K562 (cell line): ENCODE measurements around the gene H3-3A. TPM values are rescaled to one million over a fixed set of nuclear protein-coding genes. Genes with fewer than 3 reads are reported as not detected.
A peak's percentile ranks its signal among the peaks of the same experiment; 100 is the strongest.

Experiments
- ARNT ChIP-seq, 2 experiments: fragments of 450-650 bp; IDR thresholded peaks; 2 replicates each; pipeline ENCODE4 v1.6.1; 2016; ENCODE audit warnings: mild to moderate bottlenecking in 1 of 2
- HNRNPK ChIP-seq: fragments of 200-400 bp; formaldehyde crosslinking; IDR thresholded peaks from one replicate; pipeline ENCODE4 v1.6.1; 2018; ENCODE audit warnings: mild to moderate bottlenecking, low read depth, low read length; ENCODE audit not compliant: poor library complexity, severe bottlenecking
- JUN ChIP-seq, 2 experiments: sonication (generic) in 1 of 2; formaldehyde crosslinking in 1 of 2; IDR thresholded peaks; 2 replicates each; pipeline versions ENCODE4 v1.6.1 to v1.8.0; 2012 to 2022; ENCODE audit warnings: borderline replicate concordance in 2 of 2, mild to moderate bottlenecking in 2 of 2, improper control_type of control experiment in 1 of 2, low read depth in 1 of 2, low read length in 1 of 2, missing genetic modification reagents in 1 of 2
- KLF16 ChIP-seq: IDR thresholded peaks from 2 replicates; pipeline ENCODE4 v1.6.1; 2016; ENCODE audit warnings: antibody characterized with exemption
- SP2 ChIP-seq: IDR thresholded peaks from 2 replicates; pipeline ENCODE4 v1.6.1; 2011; ENCODE audit warnings: mild to moderate bottlenecking, low read depth, low read length, moderate library complexity; ENCODE audit not compliant: poor library complexity, severe bottlenecking; ENCODE audit errors: extremely low read depth
- TFAM ChIP-seq: fragments of 250-450 bp; sonication (Bioruptor Pico); conservative IDR thresholded peaks from 2 replicates; pipeline ENCODE4 v1.5.0; 2021; ENCODE audit warnings: mild to moderate bottlenecking, moderate library complexity
- ZNF316 ChIP-seq: fragments of 450-650 bp; IDR thresholded peaks from 2 replicates; pipeline ENCODE4 v1.6.1; 2016
- polyA plus RNA-seq, 8 experiments: library from polyadenylated mRNA; depleted of rRNA in 4 of 8; stranded (reverse) in 5 of 8; unstranded in 3 of 8; fragments of >200 nt; fragmentation: Nextera tagmentation in 2 of 8; fragmentation: Illumina TruSeq in 1 of 8; extraction: Ambion mirVana in 2 of 8; extraction: Trizol in 1 of 8; gene quantifications; 2 replicates each; pipeline versions ENCODE4 v1.2.1 to v1.2.3, GENCODE V29; 2011 to 2014; ENCODE audit warnings: inconsistent platforms in 1 of 8, missing spikeins in 1 of 8
- total RNA-seq, 7 experiments: library from RNA; depleted of rRNA in 6 of 7; stranded (reverse); fragments of >200 nt in 6 of 7; fragmentation: Illumina TruSeq in 2 of 7; extraction: Trizol in 2 of 7; gene quantifications; 2 replicates each; pipeline versions ENCODE4 v1.2.1 to v1.2.3, GENCODE V29; 2011 to 2021; ENCODE audit warnings: low replicate concordance in 1 of 7
- TF ChIP-seq, protein P1 (sequence below): fragments of 450-650 bp; conservative IDR thresholded peaks from 2 replicates; pipeline ENCODE4 v1.6.1; 2016; ENCODE audit warnings: missing genetic modification characterization, low read depth, mild to moderate bottlenecking, control low read depth, missing compliant biosample characterization
- TF ChIP-seq, protein P2 (sequence below): IDR thresholded peaks from 2 replicates; pipeline ENCODE4 v1.6.1; 2016; ENCODE audit warnings: missing genetic modification characterization, missing compliant biosample characterization
- TF ChIP-seq, protein P3 (sequence below): fragments of 450-650 bp; IDR thresholded peaks from 2 replicates; pipeline ENCODE4 v1.6.1; 2016; ENCODE audit warnings: antibody characterized with exemption
- TF ChIP-seq, protein P4 (sequence below): fragments of 250-450 bp; sonication (Bioruptor Pico); IDR thresholded peaks from 2 replicates; pipeline ENCODE4 v1.4.0; 2020
- TF ChIP-seq, protein P5 (sequence below): sonication (generic); formaldehyde crosslinking; IDR thresholded peaks from 2 replicates; pipeline ENCODE4 v1.4.0; 2020; ENCODE audit warnings: mild to moderate bottlenecking, missing genetic modification reagents

The H3-3A gene
- total and polyA plus RNA-seq, 9 of the 15 experiments (the other 6 are each of a cell fraction or from before 2014, with no cell fraction given), result 426 to 1,083 (median 591) TPM

DNA sequence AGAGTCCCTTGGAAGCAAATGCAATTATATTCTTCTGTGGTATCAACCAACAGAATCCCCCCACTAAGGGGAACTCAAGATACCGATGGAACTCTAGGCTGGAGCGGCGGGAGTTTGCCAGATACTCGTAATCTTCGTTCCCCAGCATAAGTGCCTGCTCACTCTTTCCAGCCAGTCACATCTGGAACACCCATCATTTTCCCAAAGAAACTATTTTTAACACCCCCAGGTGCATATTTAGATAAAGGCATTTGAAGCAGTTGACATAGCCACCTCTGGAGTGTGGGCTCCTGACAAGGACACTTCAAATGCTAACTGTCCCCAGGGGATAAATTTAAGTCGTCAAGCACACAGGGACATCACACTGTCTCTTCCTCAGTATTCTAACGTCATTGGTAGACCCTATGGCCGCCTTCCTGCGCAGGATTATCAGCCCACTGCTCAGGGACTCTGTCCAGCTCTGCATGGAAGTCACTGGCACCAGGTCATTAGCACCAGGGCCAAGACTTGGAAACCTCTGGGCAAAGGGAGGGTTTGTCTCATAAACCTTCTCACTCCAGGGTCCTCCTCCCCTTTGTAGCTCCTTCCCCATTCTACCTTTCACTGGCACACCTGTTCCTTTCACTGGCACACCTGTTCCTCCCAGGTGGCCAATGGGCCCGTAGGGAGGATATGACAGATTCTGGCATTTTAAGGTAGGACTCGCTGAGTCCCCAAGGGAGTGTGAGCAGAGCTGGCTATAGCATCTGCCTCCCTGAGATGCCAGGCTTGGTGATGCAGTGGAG is 48.8 kb downstream of the H3-3A start (continued):
- TF ChIP-seq, protein P1, sequence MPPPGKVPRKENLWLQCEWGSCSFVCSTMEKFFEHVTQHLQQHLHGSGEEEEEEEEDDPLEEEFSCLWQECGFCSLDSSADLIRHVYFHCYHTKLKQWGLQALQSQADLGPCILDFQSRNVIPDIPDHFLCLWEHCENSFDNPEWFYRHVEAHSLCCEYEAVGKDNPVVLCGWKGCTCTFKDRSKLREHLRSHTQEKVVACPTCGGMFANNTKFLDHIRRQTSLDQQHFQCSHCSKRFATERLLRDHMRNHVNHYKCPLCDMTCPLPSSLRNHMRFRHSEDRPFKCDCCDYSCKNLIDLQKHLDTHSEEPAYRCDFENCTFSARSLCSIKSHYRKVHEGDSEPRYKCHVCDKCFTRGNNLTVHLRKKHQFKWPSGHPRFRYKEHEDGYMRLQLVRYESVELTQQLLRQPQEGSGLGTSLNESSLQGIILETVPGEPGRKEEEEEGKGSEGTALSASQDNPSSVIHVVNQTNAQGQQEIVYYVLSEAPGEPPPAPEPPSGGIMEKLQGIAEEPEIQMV (tag), result no peak
- TF ChIP-seq SP2 (no peak), HNRNPK (no peak), ZNF316 (peak; percentile 61; the same call in 1 of the 2 replicates), JUN (IDR thresholded peaks at IDR 0.05; ENCODE audit: borderline replicate concordance, low read depth, low read length) (peak; percentile 85), JUN (CRISPR knock-in tag; IDR thresholded peaks at IDR 0.05; ENCODE audit: borderline replicate concordance) (no peak), TFAM (no peak), ARNT (IDR thresholded peaks at IDR 0.05) (peak; percentile 92 to 95), KLF16 (peak; percentile 97)
- TF ChIP-seq, protein P2, sequence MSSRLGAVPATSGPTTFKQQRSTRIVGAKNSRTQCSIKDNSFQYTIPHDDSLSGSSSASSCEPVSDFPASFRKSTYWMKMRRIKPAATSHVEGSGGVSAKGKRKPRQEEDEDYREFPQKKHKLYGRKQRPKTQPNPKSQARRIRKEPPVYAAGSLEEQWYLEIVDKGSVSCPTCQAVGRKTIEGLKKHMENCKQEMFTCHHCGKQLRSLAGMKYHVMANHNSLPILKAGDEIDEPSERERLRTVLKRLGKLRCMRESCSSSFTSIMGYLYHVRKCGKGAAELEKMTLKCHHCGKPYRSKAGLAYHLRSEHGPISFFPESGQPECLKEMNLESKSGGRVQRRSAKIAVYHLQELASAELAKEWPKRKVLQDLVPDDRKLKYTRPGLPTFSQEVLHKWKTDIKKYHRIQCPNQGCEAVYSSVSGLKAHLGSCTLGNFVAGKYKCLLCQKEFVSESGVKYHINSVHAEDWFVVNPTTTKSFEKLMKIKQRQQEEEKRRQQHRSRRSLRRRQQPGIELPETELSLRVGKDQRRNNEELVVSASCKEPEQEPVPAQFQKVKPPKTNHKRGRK, result no peak
- TF ChIP-seq, protein P3, sequence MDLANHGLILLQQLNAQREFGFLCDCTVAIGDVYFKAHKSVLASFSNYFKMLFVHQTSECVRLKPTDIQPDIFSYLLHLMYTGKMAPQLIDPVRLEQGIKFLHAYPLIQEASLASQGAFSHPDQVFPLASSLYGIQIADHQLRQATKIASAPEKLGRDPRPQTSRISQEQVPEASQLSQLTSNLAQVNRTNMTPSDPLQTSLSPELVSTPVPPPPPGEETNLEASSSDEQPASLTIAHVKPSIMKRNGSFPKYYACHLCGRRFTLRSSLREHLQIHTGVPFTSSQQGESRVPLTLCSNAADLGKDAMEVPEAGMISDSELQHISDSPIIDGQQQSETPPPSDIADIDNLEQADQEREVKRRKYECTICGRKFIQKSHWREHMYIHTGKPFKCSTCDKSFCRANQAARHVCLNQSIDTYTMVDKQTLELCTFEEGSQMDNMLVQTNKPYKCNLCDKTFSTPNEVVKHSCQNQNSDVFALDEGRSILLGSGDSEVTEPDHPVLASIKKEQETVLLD, result no peak; the same call in 1 of the 2 replicates
- TF ChIP-seq, protein P4, sequence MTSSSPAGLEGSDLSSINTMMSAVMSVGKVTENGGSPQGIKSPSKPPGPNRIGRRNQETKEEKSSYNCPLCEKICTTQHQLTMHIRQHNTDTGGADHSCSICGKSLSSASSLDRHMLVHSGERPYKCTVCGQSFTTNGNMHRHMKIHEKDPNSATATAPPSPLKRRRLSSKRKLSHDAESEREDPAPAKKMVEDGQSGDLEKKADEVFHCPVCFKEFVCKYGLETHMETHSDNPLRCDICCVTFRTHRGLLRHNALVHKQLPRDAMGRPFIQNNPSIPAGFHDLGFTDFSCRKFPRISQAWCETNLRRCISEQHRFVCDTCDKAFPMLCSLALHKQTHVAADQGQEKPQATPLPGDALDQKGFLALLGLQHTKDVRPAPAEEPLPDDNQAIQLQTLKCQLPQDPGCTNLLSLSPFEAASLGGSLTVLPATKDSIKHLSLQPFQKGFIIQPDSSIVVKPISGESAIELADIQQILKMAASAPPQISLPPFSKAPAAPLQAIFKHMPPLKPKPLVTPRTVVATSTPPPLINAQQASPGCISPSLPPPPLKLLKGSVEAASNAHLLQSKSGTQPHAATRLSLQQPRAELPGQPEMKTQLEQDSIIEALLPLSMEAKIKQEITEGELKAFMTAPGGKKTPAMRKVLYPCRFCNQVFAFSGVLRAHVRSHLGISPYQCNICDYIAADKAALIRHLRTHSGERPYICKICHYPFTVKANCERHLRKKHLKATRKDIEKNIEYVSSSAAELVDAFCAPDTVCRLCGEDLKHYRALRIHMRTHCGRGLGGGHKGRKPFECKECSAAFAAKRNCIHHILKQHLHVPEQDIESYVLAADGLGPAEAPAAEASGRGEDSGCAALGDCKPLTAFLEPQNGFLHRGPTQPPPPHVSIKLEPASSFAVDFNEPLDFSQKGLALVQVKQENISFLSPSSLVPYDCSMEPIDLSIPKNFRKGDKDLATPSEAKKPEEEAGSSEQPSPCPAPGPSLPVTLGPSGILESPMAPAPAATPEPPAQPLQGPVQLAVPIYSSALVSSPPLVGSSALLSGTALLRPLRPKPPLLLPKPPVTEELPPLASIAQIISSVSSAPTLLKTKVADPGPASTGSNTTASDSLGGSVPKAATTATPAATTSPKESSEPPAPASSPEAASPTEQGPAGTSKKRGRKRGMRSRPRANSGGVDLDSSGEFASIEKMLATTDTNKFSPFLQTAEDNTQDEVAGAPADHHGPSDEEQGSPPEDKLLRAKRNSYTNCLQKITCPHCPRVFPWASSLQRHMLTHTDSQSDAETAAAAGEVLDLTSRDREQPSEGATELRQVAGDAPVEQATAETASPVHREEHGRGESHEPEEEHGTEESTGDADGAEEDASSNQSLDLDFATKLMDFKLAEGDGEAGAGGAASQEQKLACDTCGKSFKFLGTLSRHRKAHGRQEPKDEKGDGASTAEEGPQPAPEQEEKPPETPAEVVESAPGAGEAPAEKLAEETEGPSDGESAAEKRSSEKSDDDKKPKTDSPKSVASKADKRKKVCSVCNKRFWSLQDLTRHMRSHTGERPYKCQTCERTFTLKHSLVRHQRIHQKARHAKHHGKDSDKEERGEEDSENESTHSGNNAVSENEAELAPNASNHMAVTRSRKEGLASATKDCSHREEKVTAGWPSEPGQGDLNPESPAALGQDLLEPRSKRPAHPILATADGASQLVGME (CRISPR knock-in tag), result no peak
- TF ChIP-seq, protein P5, sequence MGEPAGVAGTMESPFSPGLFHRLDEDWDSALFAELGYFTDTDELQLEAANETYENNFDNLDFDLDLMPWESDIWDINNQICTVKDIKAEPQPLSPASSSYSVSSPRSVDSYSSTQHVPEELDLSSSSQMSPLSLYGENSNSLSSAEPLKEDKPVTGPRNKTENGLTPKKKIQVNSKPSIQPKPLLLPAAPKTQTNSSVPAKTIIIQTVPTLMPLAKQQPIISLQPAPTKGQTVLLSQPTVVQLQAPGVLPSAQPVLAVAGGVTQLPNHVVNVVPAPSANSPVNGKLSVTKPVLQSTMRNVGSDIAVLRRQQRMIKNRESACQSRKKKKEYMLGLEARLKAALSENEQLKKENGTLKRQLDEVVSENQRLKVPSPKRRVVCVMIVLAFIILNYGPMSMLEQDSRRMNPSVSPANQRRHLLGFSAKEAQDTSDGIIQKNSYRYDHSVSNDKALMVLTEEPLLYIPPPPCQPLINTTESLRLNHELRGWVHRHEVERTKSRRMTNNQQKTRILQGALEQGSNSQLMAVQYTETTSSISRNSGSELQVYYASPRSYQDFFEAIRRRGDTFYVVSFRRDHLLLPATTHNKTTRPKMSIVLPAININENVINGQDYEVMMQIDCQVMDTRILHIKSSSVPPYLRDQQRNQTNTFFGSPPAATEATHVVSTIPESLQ (CRISPR knock-in tag), result no peak
